Measurements from ENCODE around the gene NAPG. TPM values are rescaled to one million over a fixed set of nuclear protein-coding genes. Genes with fewer than 3 reads are reported as not detected.

The NAPG gene
- total and polyA plus RNA-seq, 2 donors (not counting 3 experiments of a cell fraction or from before 2014, with no cell fraction given) = 10.8 to 34.1 TPM

DNA sequence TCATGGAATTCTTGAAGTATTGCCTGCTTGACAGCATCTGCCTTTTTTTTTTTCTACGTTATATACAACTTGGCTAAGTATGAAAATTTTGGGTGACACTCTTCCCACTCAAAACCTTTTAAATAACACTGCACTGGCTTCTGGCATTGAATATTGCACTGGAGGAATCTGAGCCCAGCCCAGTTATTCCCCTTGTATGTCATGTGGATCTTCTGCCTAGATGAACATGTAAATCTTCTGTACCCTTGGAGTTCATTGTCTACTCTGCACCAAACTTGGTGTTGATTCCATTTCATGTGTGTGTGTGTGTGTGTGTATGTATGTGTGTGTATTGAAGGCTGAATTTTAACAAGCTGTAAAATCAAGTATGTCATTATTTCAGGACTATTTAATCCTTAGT lies 59.4 kb downstream of the NAPG start:
- no TSS peak for BruUV-seq (replicated peaks)
- intact Hi-C loops (cut with micrococcal nuclease) (no loop called here), dilution Hi-C loops (cut with MboI; ENCODE audit: extremely low pct_ligation_motif_present, low sequenced_read_pairs) (no loop called here)
- CTCF ChIA-PET = no interaction called here
- FAIRE-seq = no peak
- H4K20me1 ChIP-seq (replicated peaks; ENCODE audit: control insufficient read depth, extremely low read depth, insufficient read depth, low read length) = no peaks in the 10 kb centered on the region
- no peaks in the 10 kb centered on the region for H3K9me3 ChIP-seq (replicated peaks; ENCODE audit: control insufficient read depth, insufficient read depth, low read length)
- H3K9ac ChIP-seq (replicated peaks; ENCODE audit: extremely low read depth, insufficient read depth, low read length) = no peak overlapping the region
- no peaks in the 10 kb centered on the region for H3K4me1 ChIP-seq (ENCODE audit: control insufficient read depth, extremely low read depth, insufficient read depth, low read length)
- no peak overlapping the region for H3K27ac ChIP-seq (ENCODE audit: insufficient read depth, low read depth, low read length)
- TF ChIP-seq MYC (IDR thresholded peaks at IDR 0.05; ENCODE audit: low read depth, low read length) = no peak
- no peak overlapping the region for H3K4me2 ChIP-seq (ENCODE audit: insufficient read depth, low read length)
- no peak overlapping the region for H2AFZ ChIP-seq (ENCODE audit: low read depth, low read length)
- no peaks in the 10 kb centered on the region for H3K79me2 ChIP-seq (ENCODE audit: control insufficient read depth, insufficient read depth, low read length)
- no peaks in the 10 kb centered on the region for H3K9me1 ChIP-seq (replicated peaks; ENCODE audit: control insufficient read depth, extremely low read depth, insufficient read depth, low read length)
- no peaks in the 10 kb centered on the region for H3K36me3 ChIP-seq (ENCODE audit: control insufficient read depth in 2 of 2, extremely low read depth in 1 of 2, insufficient read depth in 2 of 2, low read length in 2 of 2)
- DNase-seq (ENCODE audit: low read depth, low spot score) = no peak
- peaks cover 0 to 2% of the 10 kb centered on the region in 2 experiments for H3K27me3 ChIP-seq (ENCODE audit: control insufficient read depth in 2 of 2, insufficient read depth in 2 of 2, low read length in 2 of 2)
- POLR2A ChIA-PET = no interaction called here
- no peak overlapping the region for H3K4me3 ChIP-seq (replicated peaks in 1 of 3; ENCODE audit: insufficient read depth in 1 of 3, low read depth in 1 of 3, low read length in 3 of 3)

DNA sequence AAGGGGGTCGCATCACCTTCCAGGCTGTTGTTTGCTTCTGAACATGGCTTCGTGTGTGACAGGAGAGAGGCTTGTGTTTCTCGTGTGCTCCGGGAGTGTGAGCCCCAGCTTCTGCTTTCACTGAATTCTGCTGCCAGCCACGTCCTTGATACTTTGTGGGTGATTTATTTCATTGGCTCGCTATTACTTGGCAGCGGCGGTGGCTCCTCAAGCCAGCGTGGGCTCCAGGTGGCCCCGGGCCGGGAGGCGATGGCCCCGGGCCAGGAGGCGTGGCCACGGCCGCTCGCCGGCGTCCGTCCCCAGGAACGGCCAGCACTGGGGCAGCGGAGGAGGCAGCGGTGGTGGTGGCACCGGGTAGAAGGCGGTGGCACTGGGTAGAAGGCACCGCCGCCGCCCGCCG lies 63.1 kb downstream of the NAPG start:
- intact Hi-C loops (cut with micrococcal nuclease) = no loop called here
- BruUV-seq (replicated peaks) = no TSS peak
- dilution Hi-C loops (cut with MboI; ENCODE audit: extremely low pct_ligation_motif_present, low sequenced_read_pairs) = no loop called here
- Histone ChIP-seq H4K20me1 (replicated peaks; ENCODE audit: control insufficient read depth, extremely low read depth, insufficient read depth, low read length) (no peaks in the 10 kb centered on the region), H3K4me3 (replicated peaks in 1 of 3; ENCODE audit: insufficient read depth in 1 of 3, low read depth in 1 of 3, low read length in 3 of 3) (no peak overlapping the region), H3K4me2 (ENCODE audit: insufficient read depth, low read length) (no peak overlapping the region), H3K79me2 (ENCODE audit: control insufficient read depth, insufficient read depth, low read length) (no peaks in the 10 kb centered on the region), H3K4me1 (ENCODE audit: control insufficient read depth, extremely low read depth, insufficient read depth, low read length) (no peaks in the 10 kb centered on the region), H3K9me1 (replicated peaks; ENCODE audit: control insufficient read depth, extremely low read depth, insufficient read depth, low read length) (no peaks in the 10 kb centered on the region), H3K36me3 (ENCODE audit: control insufficient read depth in 2 of 2, extremely low read depth in 1 of 2, insufficient read depth in 2 of 2, low read length in 2 of 2) (no peaks in the 10 kb centered on the region), H3K27me3 (ENCODE audit: control insufficient read depth in 2 of 2, insufficient read depth in 2 of 2, low read length in 2 of 2) (peaks cover 0 to 2% of the 10 kb centered on the region in 2 experiments), H3K27ac (ENCODE audit: insufficient read depth, low read depth, low read length) (no peak overlapping the region), H3K9me3 (replicated peaks; ENCODE audit: control insufficient read depth, insufficient read depth, low read length) (no peaks in the 10 kb centered on the region), H2AFZ (ENCODE audit: low read depth, low read length) (no peak overlapping the region), H3K9ac (replicated peaks; ENCODE audit: extremely low read depth, insufficient read depth, low read length) (no peak overlapping the region)
- TF ChIP-seq, protein P1, sequence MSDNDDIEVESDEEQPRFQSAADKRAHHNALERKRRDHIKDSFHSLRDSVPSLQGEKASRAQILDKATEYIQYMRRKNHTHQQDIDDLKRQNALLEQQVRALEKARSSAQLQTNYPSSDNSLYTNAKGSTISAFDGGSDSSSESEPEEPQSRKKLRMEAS (IDR thresholded peaks at IDR 0.05; ENCODE audit: insufficient read depth, insufficient read length) = no peak
- TF ChIP-seq POLR2A (IDR thresholded peaks at IDR 0.05; ENCODE audit: low read depth, low read length) = no peak
- no peak for TF ChIP-seq FOS (IDR thresholded peaks at IDR 0.05; ENCODE audit: borderline replicate concordance, insufficient read depth, low read length)
- no peak for TF ChIP-seq MYC (IDR thresholded peaks at IDR 0.05; ENCODE audit: low read depth, low read length)
- TF ChIP-seq, protein P2, sequence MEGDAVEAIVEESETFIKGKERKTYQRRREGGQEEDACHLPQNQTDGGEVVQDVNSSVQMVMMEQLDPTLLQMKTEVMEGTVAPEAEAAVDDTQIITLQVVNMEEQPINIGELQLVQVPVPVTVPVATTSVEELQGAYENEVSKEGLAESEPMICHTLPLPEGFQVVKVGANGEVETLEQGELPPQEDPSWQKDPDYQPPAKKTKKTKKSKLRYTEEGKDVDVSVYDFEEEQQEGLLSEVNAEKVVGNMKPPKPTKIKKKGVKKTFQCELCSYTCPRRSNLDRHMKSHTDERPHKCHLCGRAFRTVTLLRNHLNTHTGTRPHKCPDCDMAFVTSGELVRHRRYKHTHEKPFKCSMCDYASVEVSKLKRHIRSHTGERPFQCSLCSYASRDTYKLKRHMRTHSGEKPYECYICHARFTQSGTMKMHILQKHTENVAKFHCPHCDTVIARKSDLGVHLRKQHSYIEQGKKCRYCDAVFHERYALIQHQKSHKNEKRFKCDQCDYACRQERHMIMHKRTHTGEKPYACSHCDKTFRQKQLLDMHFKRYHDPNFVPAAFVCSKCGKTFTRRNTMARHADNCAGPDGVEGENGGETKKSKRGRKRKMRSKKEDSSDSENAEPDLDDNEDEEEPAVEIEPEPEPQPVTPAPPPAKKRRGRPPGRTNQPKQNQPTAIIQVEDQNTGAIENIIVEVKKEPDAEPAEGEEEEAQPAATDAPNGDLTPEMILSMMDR (IDR thresholded peaks at IDR 0.05; ENCODE audit: extremely low read depth in 1 of 2, insufficient read depth in 1 of 2, low read depth in 1 of 2, low read length in 2 of 2) = no peak
- TF ChIP-seq GATA2 (IDR thresholded peaks at IDR 0.05; ENCODE audit: insufficient read depth, insufficient read length, low read depth, low read length) = no peak
- no peak for TF ChIP-seq JUN (IDR thresholded peaks at IDR 0.05; ENCODE audit: borderline replicate concordance, insufficient read depth, insufficient read length, low read depth)
- TF ChIP-seq EZH2 (IDR thresholded peaks at IDR 0.05; ENCODE audit: borderline replicate concordance, low read depth, low read length, severe bottlenecking) = no peak
- no peak for TF ChIP-seq POLR2AphosphoS5 (IDR thresholded peaks at IDR 0.05; ENCODE audit: insufficient read depth, low read depth, low read length)
- no peak for DNase-seq (ENCODE audit: low read depth, low spot score)
- ChIA-PET CTCF (no interaction called here), POLR2A (no interaction called here)
- FAIRE-seq = no peak
